ENCODE results near the gene DCST2. TPM values are rescaled to one million over a fixed set of nuclear protein-coding genes. Genes with fewer than 3 reads are reported as not detected.
A peak's percentile ranks its signal among the peaks of the same experiment; 100 is the strongest.

Gene DCST2
- total RNA-seq, 4 donors from 2014 or later, result 0.36 to 0.79 (median 0.38) TPM; not detected in 1

GRCh38 chr1:155053531-155054105 lies 20.0 kb upstream of the DCST2 start:
- DNase-seq (ENCODE audit: low spot score) (no peak), ATAC-seq (ENCODE audit: low FRiP score) (no peak)
- no peak for TF ChIP-seq CTCF (IDR thresholded peaks at IDR 0.05)

DNA sequence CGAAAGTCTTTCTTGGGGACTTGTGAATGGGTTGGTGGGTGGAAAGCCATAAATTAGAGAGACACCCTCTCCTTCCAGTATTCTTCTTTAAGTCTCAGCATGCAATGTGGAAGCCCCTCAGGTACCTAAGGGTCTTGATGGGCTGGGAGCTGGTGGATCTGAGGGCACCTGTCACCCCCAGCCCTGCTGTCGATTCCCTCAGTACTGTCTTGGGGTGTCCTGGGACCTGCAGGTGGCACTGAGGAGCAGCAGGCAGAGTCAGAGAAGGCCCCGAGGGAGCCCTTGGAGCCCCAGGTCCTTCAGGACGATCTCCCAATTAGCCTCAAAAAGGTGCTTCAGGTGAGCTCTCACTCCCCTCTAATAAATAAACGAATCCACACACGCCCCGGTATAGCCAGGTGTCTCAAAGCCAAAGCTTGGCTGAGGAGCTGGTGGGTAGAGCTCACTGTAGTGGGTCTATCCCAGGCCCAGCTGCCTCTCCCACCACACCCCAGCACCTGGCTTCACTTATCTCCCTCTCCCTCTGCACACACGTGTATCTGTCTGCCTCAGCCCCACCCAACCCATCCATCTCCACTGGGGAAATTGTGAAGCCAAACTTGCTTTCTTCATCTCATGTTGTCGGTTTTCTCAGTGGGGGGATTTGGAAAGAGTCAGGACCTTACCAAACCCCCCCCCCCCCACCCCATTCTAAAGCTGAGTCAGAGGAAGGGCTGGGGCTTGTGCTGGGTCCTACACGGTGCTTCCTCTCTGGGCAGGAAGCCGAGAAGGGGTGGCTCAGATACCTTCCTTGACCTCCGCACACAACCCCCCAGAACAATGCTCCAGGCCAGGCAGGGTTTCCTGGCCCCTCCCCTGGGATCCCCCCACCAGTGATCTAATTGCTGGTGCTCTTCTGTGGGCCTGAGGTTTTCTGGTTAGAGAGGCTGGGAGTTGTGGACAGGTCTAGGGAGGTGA lies 19.1 kb upstream of the DCST2 start:
- no peak for TF ChIP-seq CTCF (IDR thresholded peaks at IDR 0.05)
- ATAC-seq (ENCODE audit: low FRiP score) (no peak), DNase-seq (ENCODE audit: low spot score) (no peak)

GRCh38 chr1:155051777-155052398 lies 18.3 kb upstream of the DCST2 start:
- no peak for DNase-seq (ENCODE audit: low spot score)
- peak; percentile 36 for ATAC-seq (ENCODE audit: low FRiP score)
- TF ChIP-seq CTCF (IDR thresholded peaks at IDR 0.05), result no peak

GRCh38 chr1:155051342-155051776 lies 17.8 kb upstream of the DCST2 start:
- ATAC-seq (ENCODE audit: low FRiP score), result peak; percentile 0
- no peak for DNase-seq (ENCODE audit: low spot score)
- TF ChIP-seq CTCF (IDR thresholded peaks at IDR 0.05), result no peak

GRCh38 chr1:155050560-155051341 lies 17.2 kb upstream of the DCST2 start, which contains the start of gene ADAM15:
TSS of gene ADAM15 (plus strand) at chr1:155051316. CDS start at chr1:155051387, 71 bp downstream.
- peak; percentile 73 for DNase-seq (ENCODE audit: low spot score)
- peak in 1 of 3 donors; percentile 52 for TF ChIP-seq CTCF (IDR thresholded peaks at IDR 0.05)
- peak; percentile 88 for ATAC-seq (ENCODE audit: low FRiP score)

Measured in omental fat pad (tissue), 4 donors.